Fibroblast of skin of left quadriceps (primary cell): ENCODE results near the gene HMGCL.
"Not testable (repeated sequence)": the region's sequence is repeated elsewhere in the genome, so short reads cannot be mapped to it uniquely, and the experiment has no call there.

Source experiments
- DNase-seq, 2 experiments: peaks; one replicate each; pipeline ENCODE4 v3.0.0-alpha.2; 2013; ENCODE audit warnings: low read depth in 2 of 2

HMGCL gene

GRCh38 chr1:23826590-23826989 is 1.4 kb upstream of the HMGCL start:
- not testable (repeated sequence) for DNase-seq

- no peak for DNase-seq
Measured at GRCh38 chr1:23825762-23826522, 713 bp upstream of the HMGCL start.

GRCh38 chr1:23824711-23825075 is 536 bp downstream of the HMGCL start:
- no peak for DNase-seq

- no peak for DNase-seq
Measured at GRCh38 chr1:23823767-23824166, 1.5 kb downstream of the HMGCL start.

GRCh38 chr1:23817633-23818032 is 7.6 kb downstream of the HMGCL start:
- DNase-seq = no peak

GRCh38 chr1:23816906-23817305 is 8.3 kb downstream of the HMGCL start:
- DNase-seq = no peak

- no peak for DNase-seq
Measured at GRCh38 chr1:23816361-23816760, 8.9 kb downstream of the HMGCL start.

GRCh38 chr1:23814016-23814415 is 11.2 kb downstream of the HMGCL start:
- no peak for DNase-seq

- DNase-seq = no peak
Measured at GRCh38 chr1:23810818-23811540, 14.2 kb downstream of the HMGCL start.

GRCh38 chr1:23809751-23810171 is 15.5 kb downstream of the HMGCL start:
- no peak for DNase-seq

- DNase-seq = no peak
Measured at GRCh38 chr1:23807453-23807852, 17.8 kb downstream of the HMGCL start.

- DNase-seq = no peak
Measured at GRCh38 chr1:23806280-23806679, 18.9 kb downstream of the HMGCL start.

- DNase-seq = no peak
Measured at GRCh38 chr1:23805025-23805424, 20.2 kb downstream of the HMGCL start.

- no peak for DNase-seq
Measured at GRCh38 chr1:23804183-23804835, 20.9 kb downstream of the HMGCL start.

GRCh38 chr1:23803674-23804073 is 21.6 kb downstream of the HMGCL start:
- no peak for DNase-seq

GRCh38 chr1:23802809-23803342 is 22.4 kb downstream of the HMGCL start:
- DNase-seq = not testable (repeated sequence)

- DNase-seq = no peak
Measured at GRCh38 chr1:23801876-23802275, 23.4 kb downstream of the HMGCL start.

- DNase-seq = no peak
Measured at GRCh38 chr1:23801338-23801748, 23.9 kb downstream of the HMGCL start.

- DNase-seq = peak; percentile 85 to 86
Measured at GRCh38 chr1:23800400-23801337, 24.6 kb downstream of the HMGCL start, which contains the start of gene GALE. GALE (minus strand) TSS chr1:23800754; CDS start chr1:23799007, 1,747 bp downstream.

GRCh38 chr1:23799570-23800399 is 25.4 kb downstream of the HMGCL start:
- no peak for DNase-seq

GRCh38 chr1:23799255-23799569 is 26.0 kb downstream of the HMGCL start:
- no peak for DNase-seq
